ENCODE data around the gene SLC7A8. TPM values are rescaled to one million over a fixed set of nuclear protein-coding genes. Genes with fewer than 3 reads are reported as not detected.
A peak's percentile ranks its signal among the peaks of the same experiment; 100 is the strongest.

Gene SLC7A8
- total RNA-seq, 1 donor from 2014 or later, result 4.1 TPM

DNA sequence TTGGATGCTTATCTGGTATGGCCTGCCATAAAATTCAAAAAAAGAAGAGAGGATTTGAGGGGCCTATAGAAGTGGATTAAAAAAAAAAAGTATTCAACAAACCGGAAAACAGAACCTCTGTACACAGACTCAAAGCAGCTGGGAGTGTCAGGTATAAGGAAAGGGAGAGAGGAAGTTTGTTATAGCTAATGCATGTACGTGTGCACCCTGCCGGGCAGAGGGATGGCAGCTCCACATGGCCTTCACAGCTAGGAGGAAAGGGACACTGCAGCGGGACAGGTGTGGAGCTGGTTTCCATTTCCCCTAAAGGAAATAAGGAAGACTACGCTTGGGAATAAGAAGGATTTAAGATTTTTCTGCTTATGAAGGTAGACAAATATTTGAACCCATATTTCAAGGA is 21.5 kb downstream of the SLC7A8 start:
- DNase-seq (ENCODE audit: low spot score in 2 of 2) (no peak), FAIRE-seq (no peak)

DNA sequence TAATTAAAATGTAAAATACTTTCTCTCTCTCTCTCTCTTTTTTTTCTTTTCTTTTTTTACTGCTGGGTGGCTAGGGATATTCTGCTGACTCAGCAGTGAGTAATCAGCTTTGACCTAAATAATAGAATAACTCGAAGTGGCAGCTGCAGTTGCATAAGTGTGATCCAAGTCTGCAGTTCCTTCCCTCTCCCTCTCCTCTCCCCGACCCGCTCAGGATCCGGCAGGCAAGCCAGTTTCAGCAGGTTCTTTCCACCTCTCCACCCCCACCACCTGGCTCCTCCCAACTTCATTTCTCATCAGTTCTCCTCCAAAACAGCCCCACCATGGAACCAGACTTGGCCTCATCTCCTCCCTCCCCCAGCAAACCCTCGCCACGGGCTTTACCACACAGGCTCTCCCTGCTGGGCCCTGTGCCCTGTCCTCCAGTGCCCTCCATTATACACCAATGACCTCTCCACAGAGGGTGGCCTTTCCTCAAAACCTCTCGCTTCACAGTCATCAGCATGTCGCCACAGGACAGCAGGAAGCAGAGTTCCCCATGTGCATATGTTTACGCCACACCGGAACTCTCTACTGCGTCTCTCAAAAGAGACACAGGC is 22.4 kb downstream of the SLC7A8 start:
- DNase-seq (ENCODE audit: low spot score in 2 of 2), result peak in 1 of 2 donors; percentile 47
- no peak for FAIRE-seq

DNA sequence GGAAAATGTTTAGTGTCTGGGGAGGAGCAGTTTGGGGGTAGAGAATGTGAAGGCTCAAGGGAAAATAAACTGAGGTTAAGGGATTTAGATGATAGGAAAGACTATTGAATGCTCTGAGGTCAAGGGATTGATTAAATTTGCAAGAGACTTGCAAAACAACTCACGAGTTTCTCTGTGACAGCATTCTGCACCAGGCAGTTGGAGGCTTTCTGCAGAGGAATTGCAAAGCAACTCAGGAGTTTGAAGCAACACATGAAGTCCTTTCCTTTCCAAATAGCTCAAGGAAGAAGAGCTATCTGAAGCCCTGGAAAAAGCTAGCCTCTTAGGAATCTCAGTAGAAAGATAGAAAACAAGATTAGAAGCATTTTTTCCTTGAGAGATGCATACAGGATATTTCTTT is 23.9 kb downstream of the SLC7A8 start:
- FAIRE-seq (no peak), DNase-seq (ENCODE audit: low spot score in 2 of 2) (no peak)

DNA sequence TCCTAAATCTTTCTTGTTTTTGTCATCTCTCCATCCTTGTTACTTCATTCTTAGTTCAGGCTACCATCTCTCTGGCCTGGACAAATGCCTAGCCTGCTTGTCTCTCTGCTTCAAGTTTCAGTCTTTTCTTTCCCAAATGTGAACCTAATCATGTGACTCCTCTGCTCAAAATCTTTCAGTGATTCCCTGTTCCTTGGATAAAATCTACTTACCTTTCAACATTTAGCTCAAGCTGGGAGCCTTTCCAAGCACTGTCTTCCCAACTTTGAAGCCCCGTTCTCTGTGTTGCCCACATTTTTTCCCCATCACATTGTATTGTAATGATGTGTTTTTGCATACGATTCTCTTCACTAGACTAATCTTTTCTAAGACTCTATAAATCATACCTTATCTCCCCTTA is 24.7 kb downstream of the SLC7A8 start:
- no peak for FAIRE-seq
- DNase-seq (ENCODE audit: low spot score in 2 of 2), result no peak

DNA sequence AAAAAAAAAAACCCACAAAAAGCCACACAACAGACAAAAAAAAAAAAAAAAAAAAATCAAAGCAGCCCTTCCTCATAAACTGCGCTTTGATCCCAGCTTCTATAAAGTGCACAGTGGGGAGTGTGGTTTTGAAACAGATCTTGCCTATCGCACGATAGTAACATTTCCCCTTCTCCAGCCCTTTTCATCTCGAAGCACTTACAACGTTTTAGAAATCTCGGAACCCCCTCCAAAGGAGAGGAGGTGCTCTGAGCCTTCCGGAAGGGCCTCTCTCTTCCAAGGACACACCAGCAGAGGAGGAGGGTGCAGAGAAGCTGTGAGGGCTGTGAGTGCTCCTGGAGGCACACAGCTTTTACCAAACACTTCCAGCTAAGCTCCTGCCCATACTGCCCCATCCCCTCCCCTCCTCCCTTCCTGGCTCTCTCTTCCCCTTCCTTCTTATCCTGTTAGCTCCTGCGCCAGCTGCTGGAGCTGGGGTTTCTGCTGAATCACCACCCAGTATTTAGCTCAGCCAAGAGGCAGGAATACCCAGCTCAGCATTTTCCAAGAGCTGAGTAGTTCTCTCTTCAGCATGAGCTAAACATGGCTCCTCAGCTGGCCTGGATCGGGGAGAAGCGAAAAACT is 28.4 kb downstream of the SLC7A8 start:
- peak in 1 of 2 donors; percentile 54 for DNase-seq (ENCODE audit: low spot score in 2 of 2)
- no peak for FAIRE-seq

DNA sequence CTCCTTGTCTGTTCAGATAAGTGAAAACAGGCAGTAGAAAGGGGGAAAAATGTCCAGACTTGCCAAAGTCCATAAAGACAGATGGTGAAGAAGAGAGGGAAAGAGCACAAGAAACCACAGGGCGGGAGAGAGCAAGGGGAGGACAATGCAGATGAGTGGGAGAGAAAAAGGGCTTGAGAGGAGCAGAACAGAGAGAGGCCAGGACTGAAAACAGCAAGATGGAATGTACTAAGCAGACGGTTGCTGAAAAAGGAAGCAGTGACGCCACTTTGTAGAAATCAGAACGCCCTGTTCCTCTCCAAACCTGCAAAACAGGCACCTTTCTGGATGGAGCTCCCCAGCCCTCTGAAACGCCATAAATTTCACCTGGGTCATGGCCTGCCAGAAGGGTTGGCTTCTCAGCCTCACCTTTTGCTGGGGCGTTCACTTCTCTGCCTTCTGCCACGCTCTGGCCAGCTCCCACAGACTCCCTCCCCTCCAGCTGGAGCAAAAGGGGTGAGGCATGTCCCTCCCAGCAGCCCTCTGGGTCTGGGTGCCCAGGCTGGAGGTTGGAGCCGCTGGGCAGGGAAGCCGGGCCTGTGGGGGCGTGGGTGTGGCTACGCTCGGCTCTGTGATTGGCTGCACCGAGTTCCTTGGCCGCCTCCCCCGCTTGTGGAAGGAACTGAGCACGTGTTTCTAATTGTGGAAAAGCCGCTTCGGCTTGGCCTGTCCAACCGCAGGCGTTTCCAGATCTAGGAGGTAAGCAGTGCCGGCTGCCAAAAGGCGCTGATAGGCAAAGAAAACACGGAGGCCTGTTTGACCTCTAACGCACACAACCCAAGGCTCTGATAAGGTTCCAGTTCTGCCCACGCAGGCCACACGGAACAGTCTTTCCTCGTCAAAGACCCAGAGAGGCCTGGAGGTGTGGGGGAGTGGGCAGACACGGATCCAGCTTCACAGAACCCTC is 29.3 kb downstream of the SLC7A8 start:
- peak in 1 of 2 donors; percentile 40 for DNase-seq (ENCODE audit: low spot score in 2 of 2)

DNA sequence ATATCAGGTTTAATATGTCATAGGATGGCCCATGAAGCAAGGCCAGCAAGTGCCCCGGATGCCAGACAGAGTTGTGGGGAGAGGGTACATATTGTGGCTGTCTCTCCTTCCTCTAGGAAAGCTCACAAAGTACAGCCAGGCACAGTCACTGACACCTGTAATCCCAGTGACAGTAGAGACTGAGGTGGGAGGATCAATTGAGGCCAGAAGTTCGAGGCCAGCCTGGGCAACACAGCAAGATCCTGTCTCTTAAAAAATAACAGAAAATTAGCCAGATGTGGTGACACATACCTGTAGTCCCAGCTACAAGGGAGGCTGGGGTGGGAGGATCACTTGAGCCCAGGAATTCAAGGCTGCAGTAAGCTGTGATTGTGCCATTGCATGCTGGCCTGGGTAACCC is 32.1 kb downstream of the SLC7A8 start:
- FAIRE-seq, result no peak
- DNase-seq (ENCODE audit: low spot score in 2 of 2), result no peak

More for the DNA sequence above, 29.3 kb downstream of the SLC7A8 start:
- no peak for FAIRE-seq

DNA sequence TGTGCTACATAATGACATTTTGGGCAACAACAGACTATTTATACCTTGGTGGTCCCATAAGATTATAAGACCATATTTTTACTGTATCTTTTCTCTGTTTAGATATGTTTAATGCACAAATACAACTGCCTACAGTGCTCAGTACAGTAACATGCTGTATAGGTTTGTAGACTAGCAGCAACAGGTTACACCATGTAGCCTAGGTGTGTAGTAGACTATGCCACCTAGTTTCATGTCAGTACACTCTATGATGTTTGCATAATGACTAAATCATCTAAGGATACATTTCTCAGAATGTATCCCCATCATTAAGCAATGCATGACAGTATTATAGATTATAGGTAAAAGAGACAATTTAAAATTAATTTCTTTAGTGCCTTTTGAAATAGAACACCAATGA is 33.7 kb downstream of the SLC7A8 start:
- DNase-seq (ENCODE audit: low spot score in 2 of 2), result no peak
- no peak for FAIRE-seq

DNA sequence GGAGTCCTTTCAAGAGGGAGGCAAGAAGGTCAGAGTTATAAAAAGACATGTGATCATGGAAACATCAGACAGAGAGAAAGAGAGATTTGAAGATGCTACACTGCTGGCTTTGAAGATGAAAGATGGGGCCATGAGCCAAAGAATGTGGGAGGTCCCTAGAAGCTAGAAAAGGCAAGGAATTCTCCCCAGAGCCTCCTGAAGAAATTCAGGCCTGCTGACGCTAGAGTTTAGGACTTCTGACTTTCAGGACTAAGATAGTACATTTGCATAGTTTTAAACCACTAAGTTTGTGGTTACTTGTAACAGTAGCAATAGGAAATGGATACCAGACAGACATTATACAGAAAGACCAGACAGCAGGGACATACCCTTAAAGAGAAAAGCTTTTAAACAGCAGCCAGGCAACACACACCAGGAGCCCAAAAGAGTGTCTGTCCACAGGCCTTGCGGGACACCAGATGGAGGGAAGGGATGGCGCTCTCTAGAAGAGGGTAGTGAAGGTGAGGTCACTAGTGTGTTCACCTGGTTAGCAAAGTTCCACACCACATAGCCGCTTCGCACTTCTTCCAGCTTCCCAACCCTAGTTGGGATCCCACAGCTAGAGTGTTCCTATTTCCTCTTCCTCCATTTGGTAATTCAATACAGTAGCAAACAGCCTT is 34.7 kb downstream of the SLC7A8 start:
- DNase-seq (ENCODE audit: low spot score in 2 of 2) (no peak), FAIRE-seq (no peak)

DNA sequence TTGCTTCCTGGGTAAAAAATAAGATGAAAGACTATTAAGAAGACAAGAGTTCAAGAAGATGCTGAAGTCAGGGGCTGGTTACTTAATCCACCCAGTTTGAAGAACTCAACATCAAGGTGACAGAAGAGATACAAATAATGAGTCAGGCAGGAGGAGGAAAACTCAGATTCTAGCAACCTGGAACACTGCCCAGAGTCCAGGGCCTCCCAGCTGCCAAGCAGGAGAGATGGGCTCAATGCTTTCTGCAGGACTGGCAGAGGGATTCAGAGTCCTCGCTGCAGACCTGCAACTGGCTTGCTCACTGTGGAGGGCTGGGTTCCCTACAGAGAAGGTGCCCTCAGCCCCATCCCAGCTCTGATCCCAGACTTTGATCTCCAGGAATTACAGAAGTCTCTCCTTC is 35.8 kb downstream of the SLC7A8 start:
- DNase-seq (ENCODE audit: low spot score in 2 of 2) (no peak), FAIRE-seq (no peak)

DNA sequence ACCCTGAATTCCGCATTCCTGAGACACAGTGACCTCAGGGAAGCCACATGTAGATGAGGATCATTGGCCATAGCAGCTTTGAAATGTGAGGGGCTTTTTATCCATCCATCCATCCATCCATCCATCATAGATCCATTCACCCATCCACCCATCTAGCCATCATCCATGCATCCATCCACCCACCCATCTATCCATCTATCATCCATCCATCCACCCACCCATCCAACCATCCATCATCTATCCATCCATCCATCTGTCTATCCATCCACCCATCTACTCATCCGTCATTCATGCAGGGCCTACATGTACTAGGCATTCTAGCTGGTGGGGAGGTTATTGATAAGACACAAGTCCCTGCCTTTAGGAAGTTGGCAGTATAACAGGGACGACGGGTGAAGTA is 36.5 kb downstream of the SLC7A8 start:
- no peak for FAIRE-seq
- no peak for DNase-seq (ENCODE audit: low spot score in 2 of 2)

DNA sequence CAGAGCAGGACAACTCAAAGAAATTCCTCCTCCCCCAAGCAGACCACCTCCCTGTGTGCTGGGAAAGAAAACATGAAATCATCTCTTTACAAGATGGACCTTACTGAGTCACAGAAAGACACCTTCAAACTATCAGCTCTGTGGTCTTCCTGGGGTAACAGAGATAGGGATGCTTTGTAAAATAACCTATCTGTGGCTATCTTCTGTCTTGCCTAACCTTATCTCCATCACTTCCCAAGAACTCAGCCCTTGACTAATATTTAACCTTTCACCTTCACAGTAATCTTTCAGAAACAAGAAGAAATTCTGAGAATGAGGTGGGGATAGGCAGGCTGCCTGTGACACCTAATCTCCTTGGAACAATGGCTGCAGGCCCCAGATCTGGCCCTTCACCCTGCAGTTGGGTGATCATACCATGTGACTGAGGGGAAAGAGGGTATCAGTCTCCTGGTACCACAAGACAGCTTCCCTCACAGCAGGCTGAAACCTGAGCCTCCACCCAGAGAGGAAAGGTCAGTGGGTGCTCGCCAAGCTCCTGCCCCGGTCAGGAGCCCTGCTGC is 37.0 kb downstream of the SLC7A8 start:
- DNase-seq (ENCODE audit: low spot score in 2 of 2), result no peak
- no peak for FAIRE-seq

DNA sequence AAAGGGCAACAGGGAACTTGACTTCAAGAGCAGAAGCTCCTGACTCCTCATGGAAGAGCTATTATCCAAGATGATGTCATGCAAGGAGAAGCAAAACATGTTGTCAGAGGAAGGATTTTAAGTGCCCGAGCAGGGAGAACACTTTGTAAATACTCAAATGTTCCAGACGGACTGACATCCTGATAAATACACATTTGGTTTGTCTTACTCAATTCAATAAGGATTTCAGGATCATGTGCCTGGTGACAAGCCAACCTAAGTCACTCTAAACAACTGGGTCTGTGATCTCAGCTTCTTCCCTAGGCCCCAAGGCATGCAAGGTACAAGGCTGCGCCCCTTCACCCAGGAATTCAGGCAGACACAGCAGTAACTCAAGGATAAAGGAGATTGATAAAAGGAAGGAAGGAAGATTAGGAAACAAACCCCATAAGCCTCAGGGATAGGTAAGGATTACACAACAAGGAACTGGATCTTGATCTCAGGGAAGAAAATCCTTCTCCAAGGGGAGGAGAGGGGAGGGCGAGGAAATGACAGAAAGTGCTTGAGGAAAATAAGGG is 37.6 kb downstream of the SLC7A8 start:
- no peak for FAIRE-seq
- no peak for DNase-seq (ENCODE audit: low spot score in 2 of 2)

DNA sequence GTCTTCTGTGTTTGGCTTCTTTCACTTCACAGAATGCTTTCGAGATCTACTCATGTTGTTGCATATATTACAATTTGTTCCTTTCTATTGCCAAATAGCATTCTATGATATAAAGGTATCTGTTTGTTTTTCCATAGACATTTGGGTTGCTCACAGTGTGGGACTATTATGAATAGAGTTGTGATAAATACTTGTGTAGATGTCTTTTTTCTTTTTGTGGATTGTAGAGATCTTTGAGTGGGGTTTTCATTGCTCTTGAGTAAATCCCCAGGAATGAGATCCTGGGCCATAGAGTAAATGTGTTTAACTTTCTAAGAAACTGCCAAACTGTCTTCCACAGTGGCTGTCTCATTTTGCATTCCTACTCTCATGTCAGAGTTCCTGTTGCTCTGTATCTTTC is 39.5 kb downstream of the SLC7A8 start:
- DNase-seq (ENCODE audit: low spot score in 2 of 2) (no peak), FAIRE-seq (no peak)

DNA sequence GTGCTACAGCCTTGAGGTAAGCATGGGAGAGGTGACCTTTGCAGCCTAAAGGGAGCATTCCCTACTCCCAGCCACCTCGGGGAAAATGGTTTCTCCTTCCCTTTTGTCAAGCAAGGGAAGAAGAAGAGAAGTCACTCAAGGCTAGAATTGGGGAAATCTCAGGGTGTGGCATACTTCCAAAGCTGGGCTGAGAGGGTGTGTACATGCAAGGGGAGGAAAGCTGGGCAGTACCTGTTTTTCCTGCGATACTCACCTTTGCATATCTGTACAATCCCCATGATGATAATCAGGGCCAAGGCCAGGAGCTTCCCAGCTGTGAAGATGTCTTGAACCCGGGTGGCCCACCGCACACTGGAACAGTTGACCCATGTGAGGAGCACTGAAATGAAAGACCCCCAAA is 40.6 kb downstream of the SLC7A8 start:
- FAIRE-seq, result no peak

DNA sequence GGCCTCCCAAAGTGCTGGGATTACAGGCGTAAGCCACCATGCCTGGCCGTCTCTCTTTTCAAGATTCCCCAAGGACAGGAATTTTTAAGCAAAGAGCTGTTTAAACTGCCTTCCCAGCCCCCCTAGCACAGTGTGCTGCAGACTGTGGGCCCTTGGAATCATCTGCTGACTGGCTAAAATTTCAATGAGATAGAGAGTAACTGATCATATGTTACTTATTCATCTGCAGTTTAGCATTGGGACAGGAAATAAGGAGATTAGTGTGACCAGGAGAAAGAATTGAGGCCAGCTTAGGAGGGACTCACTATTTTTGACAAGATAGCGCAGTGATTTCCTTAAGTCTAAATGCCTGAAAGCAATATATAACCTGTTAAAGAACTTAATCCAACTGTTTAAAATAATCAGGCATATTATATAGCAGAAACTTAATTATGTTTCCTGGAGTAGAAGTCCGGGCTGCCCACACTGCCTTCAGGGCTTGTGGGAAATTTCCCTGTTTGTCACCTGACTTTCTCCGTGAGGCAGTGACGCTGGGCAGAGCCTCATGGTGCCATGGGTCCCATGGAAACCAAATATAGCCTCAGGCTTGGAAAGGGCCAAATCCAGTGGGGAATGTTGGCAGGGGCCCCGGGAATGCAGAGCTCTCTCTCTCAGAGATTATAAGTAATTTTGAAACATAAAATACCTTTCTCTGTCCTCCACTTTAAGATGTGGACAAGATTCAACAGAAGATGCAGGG is 41.6 kb downstream of the SLC7A8 start:
- DNase-seq (ENCODE audit: low spot score in 2 of 2), result no peak
- no peak for FAIRE-seq

More for the DNA sequence above, 40.6 kb downstream of the SLC7A8 start:
- no peak for DNase-seq (ENCODE audit: low spot score in 2 of 2)

DNA sequence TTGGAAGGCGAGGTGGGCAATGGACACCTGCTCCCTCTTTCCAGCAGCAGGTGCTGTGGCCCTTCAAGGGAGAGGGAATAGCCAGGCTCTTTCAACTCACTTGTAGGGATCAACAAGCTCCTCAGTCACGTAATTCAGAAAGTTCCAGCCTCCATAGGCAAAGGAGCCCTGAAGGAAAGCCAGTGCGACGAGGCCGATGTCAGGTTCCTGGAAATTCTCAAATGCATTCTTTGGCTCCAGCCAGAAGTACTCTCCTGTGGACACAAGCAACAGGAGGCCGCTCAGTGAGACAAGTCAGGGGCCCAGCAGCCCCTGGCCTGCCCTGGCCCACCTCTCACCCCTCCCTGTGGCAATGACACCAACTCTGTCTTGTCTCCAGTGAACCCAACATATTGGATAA is 43.1 kb downstream of the SLC7A8 start:
- FAIRE-seq, result no peak

DNA sequence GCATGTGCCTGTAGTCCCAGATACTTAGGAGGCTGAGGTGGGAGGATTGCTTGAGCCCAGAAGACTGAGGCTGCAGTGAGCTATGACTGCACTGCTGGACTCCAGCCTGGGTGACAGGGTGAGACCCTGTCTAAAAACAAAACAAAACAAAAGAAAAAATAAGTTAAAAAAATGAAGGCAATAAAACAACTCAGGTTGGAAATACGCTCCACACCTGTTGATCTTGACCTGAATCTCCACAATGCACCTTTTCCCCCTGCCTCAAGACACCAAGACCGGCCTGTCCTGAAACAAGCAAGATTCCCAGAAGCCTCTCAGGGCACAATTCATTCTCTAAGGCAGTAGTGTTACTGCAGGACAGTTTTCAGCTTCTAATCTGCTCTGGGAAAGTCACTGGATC is 43.6 kb downstream of the SLC7A8 start:
- FAIRE-seq (no peak), DNase-seq (ENCODE audit: low spot score in 2 of 2) (no peak)

More for the DNA sequence above, 43.1 kb downstream of the SLC7A8 start:
- no peak for DNase-seq (ENCODE audit: low spot score in 2 of 2)

DNA sequence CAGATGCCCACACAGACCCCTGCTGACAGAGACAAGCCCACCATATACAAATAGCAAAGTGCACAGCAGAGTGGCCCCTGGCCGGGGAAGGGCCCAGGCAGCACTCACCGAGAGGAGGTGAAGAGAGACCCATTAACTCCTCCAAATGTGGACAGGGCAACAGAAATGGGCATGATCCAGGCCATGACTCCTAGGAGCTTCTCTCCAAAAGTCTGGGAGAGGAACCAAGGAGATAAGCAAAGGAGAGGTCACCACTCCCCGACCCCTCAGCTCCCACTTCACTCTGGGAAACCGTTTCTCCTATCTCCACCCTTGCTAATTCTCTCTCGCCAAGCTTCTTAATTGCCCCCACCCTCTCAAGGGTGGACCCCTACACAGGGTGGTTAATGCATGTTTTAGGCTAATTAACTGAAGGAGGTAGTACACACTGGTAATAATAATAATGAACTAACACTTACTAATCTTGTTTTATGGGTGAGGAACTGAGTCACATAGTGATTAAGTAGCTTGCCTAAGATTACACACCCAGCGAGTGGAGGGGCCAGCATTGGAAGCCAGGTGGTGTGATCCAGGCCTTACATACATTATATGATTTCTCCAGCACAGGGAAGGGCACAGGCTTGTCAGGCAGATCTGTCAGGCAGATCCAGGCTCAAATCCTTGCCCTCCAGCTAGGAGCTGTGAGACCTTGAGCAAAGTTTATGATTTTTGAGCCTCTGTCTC is 45.5 kb downstream of the SLC7A8 start:
- DNase-seq (ENCODE audit: low spot score in 2 of 2) (no peak), FAIRE-seq (no peak)
